Endothelial cell of umbilical vein (primary cell): ENCODE measurements around the gene FUZ. TPM values are rescaled to one million over a fixed set of nuclear protein-coding genes. Genes with fewer than 3 reads are reported as not detected.

Source experiments
- BruUV-seq: library from RNA; stranded (reverse); fragments of 400-500 nt; replicated peaks from 2 replicates; lab custom pipeline; 2021; lab: Mats Ljungman, UMichigan
- CTCF ChIA-PET: fragments of 300-600, 350-600 bp; sonication (Branson Sonifier 250); formaldehyde crosslinking; loops from one replicate; lab custom pipeline; 2021; ENCODE audit warnings: antibody characterized with exemption, inconsistent platforms; lab: Charles Lee
- POLR2A ChIA-PET: fragments of 300-600, 350-600 bp; sonication (Branson Sonifier 250); formaldehyde crosslinking; loops from one replicate; lab custom pipeline; 2021; ENCODE audit warnings: antibody characterized with exemption, inconsistent platforms; lab: Charles Lee
- DNase-seq: peaks from one replicate; pipeline ENCODE4 v3.0.0-alpha.2; 2011; ENCODE audit warnings: low read depth, low spot score
- FAIRE-seq: peaks from 2 replicates; lab custom pipeline; 2011; peaks lifted over from hg19 to GRCh38; lab: Jason Lieb, UNC
- H2AFZ ChIP-seq: 2 replicates; pipeline ENCODE4 v1.6.0; 2012; ENCODE audit warnings: low read depth, low read length, control low read depth, inconsistent platforms
- H3K27ac ChIP-seq: 2 replicates; pipeline ENCODE4 v1.5.1; 2011; ENCODE audit warnings: low read depth, mild to moderate bottlenecking, control low read depth, low read length, moderate library complexity; ENCODE audit not compliant: insufficient read depth
- H3K27me3 ChIP-seq, 2 experiments: 2 replicates each; pipeline versions ENCODE4 v1.6.0 to v1.6.1; 2011; ENCODE audit warnings: low read length in 2 of 2, mixed read lengths in 1 of 2; ENCODE audit not compliant: control insufficient read depth in 2 of 2, insufficient read depth in 2 of 2
- H3K36me3 ChIP-seq, 2 experiments: 2 replicates in 1 of 2; 3 replicates in 1 of 2; pipeline ENCODE4 v1.5.1; 2011; ENCODE audit warnings: low read length in 2 of 2, mild to moderate bottlenecking in 1 of 2, moderate library complexity in 1 of 2; ENCODE audit not compliant: control insufficient read depth in 2 of 2, insufficient read depth in 2 of 2; ENCODE audit errors: extremely low read depth in 1 of 2
- H3K4me1 ChIP-seq: 3 replicates; pipeline ENCODE4 v1.5.1; 2011; ENCODE audit warnings: mild to moderate bottlenecking, low read length; ENCODE audit not compliant: control insufficient read depth, insufficient read depth; ENCODE audit errors: extremely low read depth
- H3K4me2 ChIP-seq: 2 replicates; pipeline ENCODE4 v1.6.1; 2011; ENCODE audit warnings: low read length, control low read depth, mixed read lengths; ENCODE audit not compliant: insufficient read depth
- H3K4me3 ChIP-seq, 3 experiments: fragments of 200-600 bp in 1 of 3; sonication (generic), shearing (Covaris generic) in 1 of 3; replicated peaks in 1 of 3; 2 replicates each; pipeline ENCODE4 v1.5.1; 2011 to 2016; ENCODE audit warnings: control low read depth in 3 of 3, low read length in 3 of 3, mild to moderate bottlenecking in 2 of 3, inconsistent platforms in 1 of 3, low read depth in 1 of 3, moderate library complexity in 1 of 3; ENCODE audit not compliant: insufficient read depth in 1 of 3
- H3K79me2 ChIP-seq: 2 replicates; pipeline ENCODE4 v1.6.0; 2012; ENCODE audit warnings: low read length, inconsistent platforms; ENCODE audit not compliant: control insufficient read depth, insufficient read depth
- H3K9ac ChIP-seq: replicated peaks from 2 replicates; pipeline ENCODE3; 2011; ENCODE audit warnings: low read length, control low read depth; ENCODE audit not compliant: insufficient read depth; ENCODE audit errors: extremely low read depth
- H3K9me1 ChIP-seq: replicated peaks from 3 replicates; pipeline ENCODE4 v1.6.0; 2011; ENCODE audit warnings: mild to moderate bottlenecking, low read length; ENCODE audit not compliant: control insufficient read depth, insufficient read depth; ENCODE audit errors: extremely low read depth
- H3K9me3 ChIP-seq: replicated peaks from 2 replicates; pipeline ENCODE4 v1.5.1; 2012; ENCODE audit warnings: low read length, inconsistent platforms; ENCODE audit not compliant: control insufficient read depth, insufficient read depth
- H4K20me1 ChIP-seq: replicated peaks from 2 replicates; pipeline ENCODE3; 2011; ENCODE audit warnings: mild to moderate bottlenecking, low read length; ENCODE audit not compliant: control insufficient read depth, insufficient read depth; ENCODE audit errors: extremely low read depth
- CTCF ChIP-seq, 2 donors: IDR thresholded peaks; 1 replicate in 1 of 2; 2 replicates in 1 of 2; pipeline ENCODE4 v1.5.1; 2011; ENCODE audit warnings: low read length in 2 of 2, mild to moderate bottlenecking in 2 of 2, moderate library complexity in 2 of 2, control low read depth in 1 of 2, inconsistent platforms in 1 of 2, low read depth in 1 of 2; ENCODE audit not compliant: insufficient read depth in 1 of 2; ENCODE audit errors: extremely low read depth in 1 of 2
- EZH2 ChIP-seq: IDR thresholded peaks from 2 replicates; pipeline ENCODE4 v1.6.1; 2012; ENCODE audit warnings: borderline replicate concordance, low read depth, mild to moderate bottlenecking, moderate library complexity, low read length, inconsistent platforms; ENCODE audit not compliant: severe bottlenecking
- FOS ChIP-seq: IDR thresholded peaks from 2 replicates; pipeline ENCODE4 v1.6.1; 2011; ENCODE audit warnings: mild to moderate bottlenecking, low read length, moderate library complexity, borderline replicate concordance; ENCODE audit not compliant: insufficient read depth
- GATA2 ChIP-seq: IDR thresholded peaks from 2 replicates; pipeline ENCODE4 v1.7.0; 2011; ENCODE audit warnings: low read depth, mild to moderate bottlenecking, moderate library complexity, mixed read lengths, low read length; ENCODE audit not compliant: insufficient read length, insufficient read depth
- JUN ChIP-seq: IDR thresholded peaks from 2 replicates; pipeline ENCODE4 v1.6.1; 2011; ENCODE audit warnings: borderline replicate concordance, low read depth; ENCODE audit not compliant: insufficient read length, insufficient read depth
- MAX ChIP-seq: IDR thresholded peaks from 2 replicates; pipeline ENCODE4 v1.6.1; 2011; ENCODE audit not compliant: insufficient read depth, insufficient read length
- MYC ChIP-seq: IDR thresholded peaks from one replicate; pipeline ENCODE4 v1.6.1; 2011; ENCODE audit warnings: mild to moderate bottlenecking, low read depth, low read length
- POLR2A ChIP-seq: IDR thresholded peaks from 2 replicates; pipeline ENCODE4 v1.6.1; 2012; ENCODE audit warnings: low read depth, mild to moderate bottlenecking, control low read depth, low read length
- POLR2AphosphoS5 ChIP-seq: IDR thresholded peaks from 2 replicates; pipeline ENCODE4 v1.6.1; 2012; ENCODE audit warnings: low read depth, mild to moderate bottlenecking, control low read depth, low read length, moderate library complexity; ENCODE audit not compliant: insufficient read depth
- dilution Hi-C: fragments of 300-500 bp; cut with MboI; formaldehyde crosslinking; loops from one replicate; pipeline ENCODE4 v1.15.0; 2019; ENCODE audit warnings: low sequenced_read_pairs; ENCODE audit not compliant: extremely low pct_ligation_motif_present
- intact Hi-C: fragments of 100-400 bp; cut with micrococcal nuclease; formaldehyde crosslinking; loops from one replicate; pipeline ENCODE4 v1.10.0; 2022
- polyA plus RNA-seq, 4 experiments: library from polyadenylated mRNA; depleted of rRNA in 3 of 4; stranded (reverse) in 3 of 4; unstranded in 1 of 4; fragments of >200 nt; gene quantifications; 2 replicates each; pipeline versions ENCODE4 v1.2.1 to v1.2.3, GENCODE V29; 2011 to 2012; ENCODE audit warnings: missing spikeins in 1 of 4
- total RNA-seq: library from RNA; stranded (reverse); gene quantifications from 2 replicates; pipeline ENCODE4 v1.2.3, GENCODE V29; 2021

FUZ gene
- total and polyA plus RNA-seq, 2 donors (not counting 3 experiments of a cell fraction or from before 2014, with no cell fraction given): 12.3 to 14.0 TPM

GRCh38 chr19:49791776-49792445 lies 21.2 kb downstream of the FUZ start:
- H3K9me1 ChIP-seq: no peaks in the 10 kb centered on the region
- BruUV-seq: no TSS peak
- H3K27me3 ChIP-seq: no peaks in the 10 kb centered on the region
- no peak overlapping the region for H3K27ac ChIP-seq
- CTCF ChIA-PET: no interaction called here
- FAIRE-seq: no peak
- H3K4me1 ChIP-seq: no peaks in the 10 kb centered on the region
- POLR2A ChIA-PET: no interaction called here
- TF ChIP-seq GATA2: no peak
- no peak for TF ChIP-seq JUN
- no peak for TF ChIP-seq POLR2AphosphoS5
- TF ChIP-seq EZH2: no peak
- TF ChIP-seq MAX: no peak
- TF ChIP-seq FOS: no peak
- no peak for TF ChIP-seq MYC
- no peak for TF ChIP-seq POLR2A
- TF ChIP-seq CTCF (IDR thresholded peaks at IDR 0.05; ENCODE audit: extremely low read depth in 1 of 2, insufficient read depth in 1 of 2, low read depth in 1 of 2, low read length in 2 of 2): no peak
- no peak for DNase-seq
- no peak overlapping the region for H3K4me3 ChIP-seq
- H4K20me1 ChIP-seq: no peaks in the 10 kb centered on the region
- no peak overlapping the region for H3K4me2 ChIP-seq
- H3K9ac ChIP-seq: no peak overlapping the region
- dilution Hi-C loops: no loop called here
- peaks cover 8 to 54% of the 10 kb centered on the region in 2 experiments for H3K36me3 ChIP-seq
- no peaks in the 10 kb centered on the region for H3K79me2 ChIP-seq
- intact Hi-C loops: no loop called here
- no peak overlapping the region for H2AFZ ChIP-seq
- no peaks in the 10 kb centered on the region for H3K9me3 ChIP-seq
